Activated naive CD8-positive, alpha-beta T cell treated with anti-CD3 and anti-CD28 coated beads, Interleukin-2, amount 50 U/mL, for 24 hours (primary cell): ENCODE results near the gene NID1.
A peak's percentile ranks its signal among the peaks of the same experiment; 100 is the strongest.
"Not testable (repeated sequence)": the region's sequence is repeated elsewhere in the genome, so short reads cannot be mapped to it uniquely, and the experiment has no call there.

Experiments used
- ATAC-seq: fragments of 150-1000 bp; cut with Tn5 transposase; one replicate; pipeline ENCODE4 v1.10.0; 2021
- DNase-seq: peaks from one replicate; pipeline ENCODE4 v3.0.0; 2021
- H3K27ac Mint-ChIP-seq: one replicate; pipeline ENCODE4 v1.8.0; 2021; ENCODE audit warnings: mild to moderate bottlenecking, mixed read lengths
- H3K27me3 Mint-ChIP-seq: one replicate; pipeline ENCODE4 v1.8.0; 2021; ENCODE audit warnings: mixed read lengths
- H3K36me3 Mint-ChIP-seq: one replicate; pipeline ENCODE4 v1.8.0; 2021; ENCODE audit warnings: low read depth, mixed read lengths
- H3K4me1 Mint-ChIP-seq: one replicate; pipeline ENCODE4 v1.8.0; 2021; ENCODE audit warnings: mixed read lengths
- H3K4me3 Mint-ChIP-seq: one replicate; pipeline ENCODE4 v1.8.0; 2021; ENCODE audit warnings: mild to moderate bottlenecking, moderate library complexity, mixed read lengths
- H3K9me3 Mint-ChIP-seq: one replicate; pipeline ENCODE4 v1.8.0; 2021; ENCODE audit warnings: mixed read lengths

The NID1 gene

GRCh38 chr1:235996048-235996785 lies 68.7 kb downstream of the NID1 start:
- Mint-ChIP-seq H3K27me3 (no peaks in the 10 kb centered on the region), H3K4me3 (no peak overlapping the region), H3K36me3 (no peaks in the 10 kb centered on the region), H3K27ac (no peak overlapping the region), H3K4me1 (peaks cover 41% of the 10 kb centered on the region), H3K9me3 (peaks cover 4% of the 10 kb centered on the region)
- DNase-seq (no peak), ATAC-seq (no peak)

- Mint-ChIP-seq H3K9me3 (peaks cover 4% of the 10 kb centered on the region), H3K27me3 (no peaks in the 10 kb centered on the region), H3K27ac (no peak overlapping the region), H3K4me1 (peaks cover 35% of the 10 kb centered on the region), H3K4me3 (no peak overlapping the region), H3K36me3 (no peaks in the 10 kb centered on the region)
- DNase-seq (no peak), ATAC-seq (no peak)
Observed at GRCh38 chr1:235995511-235995910, 69.4 kb downstream of the NID1 start.

GRCh38 chr1:235993652-235994051 lies 71.2 kb downstream of the NID1 start:
- ATAC-seq (no peak), DNase-seq (no peak)
- H3K27me3 Mint-ChIP-seq, result no peaks in the 10 kb centered on the region
- no peak overlapping the region for H3K27ac Mint-ChIP-seq
- peaks cover 17% of the 10 kb centered on the region for H3K4me1 Mint-ChIP-seq
- H3K4me3 Mint-ChIP-seq, result no peak overlapping the region
- H3K36me3 Mint-ChIP-seq, result no peaks in the 10 kb centered on the region
- no peaks in the 10 kb centered on the region for H3K9me3 Mint-ChIP-seq

GRCh38 chr1:235992868-235993267 lies 72.0 kb downstream of the NID1 start:
- Mint-ChIP-seq H3K4me1 (peaks cover 10% of the 10 kb centered on the region), H3K27ac (no peak overlapping the region), H3K36me3 (no peaks in the 10 kb centered on the region), H3K9me3 (peaks cover under 1% of the 10 kb centered on the region), H3K27me3 (no peaks in the 10 kb centered on the region), H3K4me3 (no peak overlapping the region)
- DNase-seq, result no peak
- no peak for ATAC-seq

- DNase-seq, result no peak
- no peak for ATAC-seq
Observed at GRCh38 chr1:235992346-235992745, 72.5 kb downstream of the NID1 start.

DNA sequence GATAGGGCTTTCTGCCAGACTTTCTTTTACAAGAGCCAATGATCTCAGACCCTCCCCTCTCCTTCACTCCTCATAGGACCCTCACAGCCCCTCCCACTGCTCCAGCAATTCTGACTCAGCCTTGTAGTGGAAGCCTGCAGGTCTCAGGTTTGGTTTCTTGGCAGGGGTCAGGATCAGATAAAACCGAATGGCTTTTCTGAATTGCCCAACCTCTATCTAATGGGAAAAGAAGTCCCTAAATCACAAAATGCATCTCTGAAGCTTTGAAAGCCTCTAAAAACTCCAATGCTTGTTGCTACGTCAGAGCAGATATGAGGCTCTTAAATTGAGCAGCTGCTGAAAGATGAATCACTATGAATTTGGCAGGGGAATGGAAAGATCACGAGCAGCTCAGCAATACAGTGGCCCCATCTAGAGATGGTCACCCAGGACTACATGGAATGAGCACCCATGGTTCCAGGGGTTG lies 74.5 kb downstream of the NID1 start:
- Mint-ChIP-seq H3K27me3 (no peaks in the 10 kb centered on the region), H3K27ac (no peak overlapping the region), H3K4me1 (no peaks in the 10 kb centered on the region), H3K36me3 (no peaks in the 10 kb centered on the region), H3K4me3 (no peak overlapping the region), H3K9me3 (peaks cover 6% of the 10 kb centered on the region)
- no peak for ATAC-seq
- no peak for DNase-seq

More at GRCh38 chr1:235992346-235992745, 72.5 kb downstream of the NID1 start:
- Mint-ChIP-seq H3K27me3 (no peaks in the 10 kb centered on the region), H3K4me3 (no peak overlapping the region), H3K36me3 (no peaks in the 10 kb centered on the region), H3K9me3 (peaks cover 5% of the 10 kb centered on the region), H3K27ac (no peak overlapping the region), H3K4me1 (peaks cover 8% of the 10 kb centered on the region)

- DNase-seq (no peak), ATAC-seq (no peak)
- Mint-ChIP-seq H3K9me3 (peaks cover 6% of the 10 kb centered on the region), H3K27ac (no peak overlapping the region), H3K4me1 (no peaks in the 10 kb centered on the region), H3K27me3 (no peaks in the 10 kb centered on the region), H3K4me3 (no peak overlapping the region), H3K36me3 (no peaks in the 10 kb centered on the region)
Observed at GRCh38 chr1:235989105-235989504, 75.8 kb downstream of the NID1 start.

GRCh38 chr1:235986869-235987268 lies 78.0 kb downstream of the NID1 start:
- Mint-ChIP-seq H3K4me3 (no peak overlapping the region), H3K4me1 (no peaks in the 10 kb centered on the region), H3K27ac (no peak overlapping the region), H3K9me3 (peaks cover 6% of the 10 kb centered on the region), H3K27me3 (no peaks in the 10 kb centered on the region), H3K36me3 (no peaks in the 10 kb centered on the region)
- ATAC-seq, result no peak
- DNase-seq, result no peak

- peaks cover 2% of the 10 kb centered on the region for H3K27me3 Mint-ChIP-seq
- no peak overlapping the region for H3K27ac Mint-ChIP-seq
- DNase-seq, result no peak
Observed at GRCh38 chr1:235984041-235984825, 80.7 kb downstream of the NID1 start.

DNA sequence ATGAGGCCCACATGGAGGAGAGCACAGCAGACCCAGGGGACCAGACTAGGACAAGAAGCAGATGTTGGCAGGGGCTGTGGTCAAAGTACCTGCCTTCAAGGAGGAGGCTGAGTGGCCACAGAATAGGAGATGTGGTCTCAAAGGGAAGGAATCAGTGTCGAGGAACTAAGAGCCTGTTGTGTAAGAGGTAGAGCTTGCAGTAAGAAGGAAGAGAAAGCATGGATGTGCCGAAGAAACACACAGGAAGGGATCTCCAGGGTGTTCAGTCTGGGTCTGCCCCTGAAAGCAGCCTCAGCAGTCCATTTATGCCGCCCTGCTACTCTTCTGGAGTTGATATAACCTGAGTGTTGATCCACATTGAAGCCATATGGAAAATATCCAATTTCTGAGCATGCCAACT lies 83.9 kb downstream of the NID1 start:
- no peaks in the 10 kb centered on the region for H3K36me3 Mint-ChIP-seq
- peaks cover 2% of the 10 kb centered on the region for H3K27me3 Mint-ChIP-seq
- no peaks in the 10 kb centered on the region for H3K9me3 Mint-ChIP-seq
- ATAC-seq (no peak), DNase-seq (no peak)
- H3K4me3 Mint-ChIP-seq, result no peak overlapping the region
- no peak overlapping the region for H3K27ac Mint-ChIP-seq
- H3K4me1 Mint-ChIP-seq, result no peaks in the 10 kb centered on the region

More at GRCh38 chr1:235984041-235984825, 80.7 kb downstream of the NID1 start:
- Mint-ChIP-seq H3K4me1 (no peaks in the 10 kb centered on the region), H3K36me3 (no peaks in the 10 kb centered on the region), H3K4me3 (no peak overlapping the region), H3K9me3 (peaks cover 6% of the 10 kb centered on the region)
- ATAC-seq, result no peak

DNA sequence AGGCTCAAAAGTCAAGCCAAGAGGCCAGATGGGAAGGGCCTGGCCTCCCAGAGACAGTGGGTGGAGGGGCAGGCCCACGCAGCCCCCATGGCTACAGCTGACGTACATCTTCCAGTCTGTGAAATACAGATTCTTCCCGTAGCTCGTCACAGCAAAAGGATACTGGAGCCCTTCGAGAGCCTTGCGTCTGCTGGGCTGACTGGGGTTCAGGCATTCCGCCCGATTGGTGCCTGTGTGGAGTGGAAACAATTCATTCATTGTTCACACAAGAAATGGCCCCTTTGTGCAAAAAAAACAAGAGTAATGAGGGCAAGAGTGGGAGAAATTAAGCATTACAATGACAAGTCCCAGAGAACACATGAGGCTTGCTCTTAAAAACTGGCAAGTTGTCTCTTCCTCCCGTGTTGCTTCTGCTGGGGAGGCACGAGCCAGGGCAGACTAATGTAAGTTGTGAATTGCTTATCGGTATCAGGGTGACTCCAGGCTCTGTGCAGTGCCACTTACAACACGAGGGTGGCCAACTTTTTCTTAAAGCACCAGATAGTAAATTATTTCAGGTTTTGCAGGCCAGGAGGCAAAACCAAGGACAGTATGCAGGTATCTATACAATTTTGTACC lies 85.1 kb downstream of the NID1 start:
- H3K9me3 Mint-ChIP-seq, result no peaks in the 10 kb centered on the region
- H3K27ac Mint-ChIP-seq, result no peak overlapping the region
- no peaks in the 10 kb centered on the region for H3K36me3 Mint-ChIP-seq
- peaks cover 2% of the 10 kb centered on the region for H3K27me3 Mint-ChIP-seq
- DNase-seq, result no peak
- no peak for ATAC-seq
- no peaks in the 10 kb centered on the region for H3K4me1 Mint-ChIP-seq
- H3K4me3 Mint-ChIP-seq, result no peak overlapping the region

DNA sequence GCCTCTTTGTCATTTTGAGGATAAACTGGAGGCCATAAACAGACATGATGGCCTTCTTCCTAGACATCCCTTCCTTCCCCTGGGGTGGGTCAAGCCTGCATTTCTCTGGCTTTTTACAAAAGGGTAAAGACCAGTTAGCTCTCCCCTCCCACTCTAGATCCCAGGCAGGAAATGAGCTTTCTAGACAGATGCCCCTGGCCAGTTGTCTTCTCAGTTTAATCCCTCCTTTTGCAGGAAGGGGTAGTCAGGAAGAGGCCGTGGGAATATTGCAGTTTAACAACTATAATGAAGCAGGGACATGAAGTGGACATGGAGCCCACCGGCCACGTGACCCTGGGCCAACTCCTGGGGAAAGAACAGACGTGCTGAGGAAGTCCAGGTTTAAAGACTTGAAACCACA lies 85.7 kb downstream of the NID1 start:
- Mint-ChIP-seq H3K4me1 (no peaks in the 10 kb centered on the region), H3K36me3 (no peaks in the 10 kb centered on the region), H3K27ac (no peak overlapping the region), H3K27me3 (peaks cover 2% of the 10 kb centered on the region), H3K9me3 (no peaks in the 10 kb centered on the region), H3K4me3 (no peak overlapping the region)
- ATAC-seq (no peak), DNase-seq (no peak)

- Mint-ChIP-seq H3K9me3 (no peaks in the 10 kb centered on the region), H3K4me1 (peaks cover 13% of the 10 kb centered on the region), H3K4me3 (no peak overlapping the region), H3K27me3 (peaks cover 2% of the 10 kb centered on the region), H3K27ac (no peak overlapping the region), H3K36me3 (no peaks in the 10 kb centered on the region)
- ATAC-seq, result no peak
- DNase-seq, result no peak
Observed at GRCh38 chr1:235976490-235976889, 88.4 kb downstream of the NID1 start.

- peaks cover 19% of the 10 kb centered on the region for H3K4me1 Mint-ChIP-seq
- no peak overlapping the region for H3K27ac Mint-ChIP-seq
- no peaks in the 10 kb centered on the region for H3K27me3 Mint-ChIP-seq
- ATAC-seq (no peak), DNase-seq (no peak)
- no peaks in the 10 kb centered on the region for H3K36me3 Mint-ChIP-seq
- H3K4me3 Mint-ChIP-seq, result no peak overlapping the region
- no peaks in the 10 kb centered on the region for H3K9me3 Mint-ChIP-seq
Observed at GRCh38 chr1:235974616-235975015, 90.3 kb downstream of the NID1 start.

- peak overlapping the region; percentile 78 for H3K27ac Mint-ChIP-seq
- not testable (repeated sequence) for DNase-seq
- peak overlapping the region; percentile 72 for H3K4me3 Mint-ChIP-seq
Observed at GRCh38 chr1:235972691-235973090, 92.2 kb downstream of the NID1 start.

More at GRCh38 chr1:235972691-235973090, 92.2 kb downstream of the NID1 start:
- ATAC-seq, H3K27me3 Mint-ChIP-seq, H3K36me3 Mint-ChIP-seq, H3K9me3 Mint-ChIP-seq: not testable (repeated sequence)
- peaks cover 19% of the 10 kb centered on the region for H3K4me1 Mint-ChIP-seq
